Measurements from ENCODE around the gene KCP. TPM values are rescaled to one million over a fixed set of nuclear protein-coding genes. Genes with fewer than 3 reads are reported as not detected.

KCP gene
- 2.5 to 2.9 TPM (median 2.7 TPM) in 3 replicates for total RNA-seq (2021)
- percentile 34 among the genes with signal in this experiment for Bru-seq, nascent RNA
- long read RNA-seq, experiment 1, partial matches to known transcripts: 3 of 9 reads
- long read RNA-seq, experiment 1, other reads (novel, unspliced or antisense): 6 of 9 reads
- long read RNA-seq, experiment 2, partial matches to known transcripts: 2 of 4 reads
- long read RNA-seq, experiment 2, other reads (novel, unspliced or antisense): 2 of 4 reads
- long read RNA-seq, experiment 3, partial matches to known transcripts: 9 of 10 reads
- long read RNA-seq, experiment 3, other reads (novel, unspliced or antisense): 1 of 10 reads

- no peaks in the 10 kb centered on the region for H3K9me3 Mint-ChIP-seq
- H3K36me3 Mint-ChIP-seq: no peaks in the 10 kb centered on the region
- peaks cover 31% of the 10 kb centered on the region for H3K4me1 Mint-ChIP-seq
- ChIA-PET CTCF (interaction anchor here (0.5 to 4.7 kb wide), 20 partner anchors 12 to 523 kb away, joined by 3 to 64 read pairs (median 4); partner anchors contain the start of gene HILPDA), POLR2A (interaction anchor here (0.6 to 1.1 kb wide), 3 partner anchors 8 to 102 kb away, joined by 3 to 8 read pairs (median 3); partner anchors contain the start of gene ATP6V1F)
- TF ChIP-seq ZNF219 (CRISPR knock-in tag; IDR thresholded peaks at IDR 0.05; ENCODE audit: borderline replicate concordance): no peak
- TF ChIP-seq, protein P1, sequence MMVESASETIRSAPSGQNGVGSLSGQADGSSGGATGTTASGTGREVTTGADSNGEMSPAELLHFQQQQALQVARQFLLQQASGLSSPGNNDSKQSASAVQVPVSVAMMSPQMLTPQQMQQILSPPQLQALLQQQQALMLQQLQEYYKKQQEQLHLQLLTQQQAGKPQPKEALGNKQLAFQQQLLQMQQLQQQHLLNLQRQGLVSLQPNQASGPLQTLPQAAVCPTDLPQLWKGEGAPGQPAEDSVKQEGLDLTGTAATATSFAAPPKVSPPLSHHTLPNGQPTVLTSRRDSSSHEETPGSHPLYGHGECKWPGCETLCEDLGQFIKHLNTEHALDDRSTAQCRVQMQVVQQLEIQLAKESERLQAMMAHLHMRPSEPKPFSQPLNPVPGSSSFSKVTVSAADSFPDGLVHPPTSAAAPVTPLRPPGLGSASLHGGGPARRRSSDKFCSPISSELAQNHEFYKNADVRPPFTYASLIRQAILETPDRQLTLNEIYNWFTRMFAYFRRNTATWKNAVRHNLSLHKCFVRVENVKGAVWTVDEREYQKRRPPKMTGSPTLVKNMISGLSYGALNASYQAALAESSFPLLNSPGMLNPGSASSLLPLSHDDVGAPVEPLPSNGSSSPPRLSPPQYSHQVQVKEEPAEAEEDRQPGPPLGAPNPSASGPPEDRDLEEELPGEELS (CRISPR knock-in tag; IDR thresholded peaks at IDR 0.05): 0 out of 2 replicates have a peak, but pooled peaks have one; percentile 58
- TF ChIP-seq ZNF263 (CRISPR knock-in tag; IDR thresholded peaks at IDR 0.05; ENCODE audit: low read depth): peak; percentile 52; the same call in 1 of the 2 replicates
- peak; percentile 32; the same call in 1 of the 2 replicates for TF ChIP-seq ZNF423 (CRISPR knock-in tag; IDR thresholded peaks at IDR 0.05)
- TF ChIP-seq, protein P2, sequence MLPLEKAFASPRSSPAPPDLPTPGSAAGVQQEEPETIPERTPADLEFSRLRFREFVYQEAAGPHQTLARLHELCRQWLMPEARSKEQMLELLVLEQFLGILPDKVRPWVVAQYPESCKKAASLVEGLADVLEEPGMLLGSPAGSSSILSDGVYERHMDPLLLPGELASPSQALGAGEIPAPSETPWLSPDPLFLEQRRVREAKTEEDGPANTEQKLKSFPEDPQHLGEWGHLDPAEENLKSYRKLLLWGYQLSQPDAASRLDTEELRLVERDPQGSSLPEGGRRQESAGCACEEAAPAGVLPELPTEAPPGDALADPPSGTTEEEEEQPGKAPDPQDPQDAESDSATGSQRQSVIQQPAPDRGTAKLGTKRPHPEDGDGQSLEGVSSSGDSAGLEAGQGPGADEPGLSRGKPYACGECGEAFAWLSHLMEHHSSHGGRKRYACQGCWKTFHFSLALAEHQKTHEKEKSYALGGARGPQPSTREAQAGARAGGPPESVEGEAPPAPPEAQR (CRISPR knock-in tag; IDR thresholded peaks at IDR 0.05): no peak
- peak; percentile 60; the same call in 1 of the 2 replicates for TF ChIP-seq HMGXB4 (CRISPR knock-in tag; IDR thresholded peaks at IDR 0.05)
- TF ChIP-seq KAT7 (CRISPR knock-in tag; IDR thresholded peaks at IDR 0.05; ENCODE audit: borderline replicate concordance): no peak
- TF ChIP-seq ZNF317 (CRISPR knock-in tag; IDR thresholded peaks at IDR 0.05; ENCODE audit: borderline replicate concordance, low read depth): peak; percentile 54; the same call in 1 of the 2 replicates
- peak; percentile 9; the same call in 1 of the 2 replicates for TF ChIP-seq MAX (CRISPR knock-in tag; IDR thresholded peaks at IDR 0.05)
- no peak for TF ChIP-seq SOX15 (CRISPR knock-in tag; IDR thresholded peaks at IDR 0.05)
- ATAC-seq (peak; percentile 5), DNase-seq (ENCODE audit: low spot score) (peak; percentile 51)
- peak within 1 kb of the TSS; percentile 78; the same call in 1 of the 2 replicates for H3K27ac Mint-ChIP-seq
- H3K4me3 Mint-ChIP-seq: peak within 1 kb of the TSS; percentile 72
- peaks cover 68% of the 10 kb centered on the region for H3K27me3 Mint-ChIP-seq (ENCODE audit: low read depth)
Observed at GRCh38 chr7:128910569-128910945, at the start of gene KCP. KCP (minus strand) TSS chr7:128910709; CDS start chr7:128910676, 33 bp downstream.

GRCh38 chr7:128959296-128959695 is 48.8 kb upstream of the KCP start:
- POLR2A ChIA-PET: no interaction called here

More at GRCh38 chr7:128959296-128959695, 48.8 kb upstream of the KCP start:
- no peak overlapping the region for H3K27ac Mint-ChIP-seq
- TF ChIP-seq, protein P3, sequence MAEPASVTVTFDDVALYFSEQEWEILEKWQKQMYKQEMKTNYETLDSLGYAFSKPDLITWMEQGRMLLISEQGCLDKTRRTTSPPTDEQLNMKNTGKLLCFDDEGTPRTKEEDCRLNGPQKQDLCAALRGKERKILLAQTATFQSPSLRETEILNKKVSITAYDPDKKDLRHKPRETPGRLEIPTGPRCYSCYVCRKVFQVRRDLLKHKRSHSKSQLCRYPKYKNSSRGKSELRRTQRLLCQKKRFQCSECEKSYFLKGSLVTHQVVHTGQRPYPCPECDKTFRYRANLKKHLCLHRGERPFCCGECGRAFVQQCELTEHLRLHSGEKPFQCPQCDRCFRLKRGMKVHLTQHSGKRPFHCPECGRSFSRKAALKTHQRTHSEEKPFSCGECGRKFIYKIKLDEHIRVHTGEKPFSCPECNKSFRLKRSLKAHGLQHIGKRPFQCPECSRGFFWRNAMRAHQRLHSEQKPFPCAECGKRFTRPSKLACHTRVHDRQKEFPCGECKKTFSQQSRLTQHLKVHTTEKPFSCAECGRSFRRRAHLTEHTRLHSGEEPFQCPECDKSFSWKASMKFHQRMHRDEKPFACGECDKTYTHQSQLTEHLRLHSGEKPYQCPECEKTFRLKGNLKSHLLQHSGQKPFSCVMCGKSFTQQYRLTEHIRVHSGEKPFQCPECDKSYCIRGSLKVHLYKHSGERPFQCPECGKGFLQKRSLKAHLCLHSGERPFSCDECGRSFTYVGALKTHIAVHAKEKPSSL (CRISPR knock-in tag; conservative IDR thresholded peaks at IDR 0.05): no peak
- TF ChIP-seq, protein P4, sequence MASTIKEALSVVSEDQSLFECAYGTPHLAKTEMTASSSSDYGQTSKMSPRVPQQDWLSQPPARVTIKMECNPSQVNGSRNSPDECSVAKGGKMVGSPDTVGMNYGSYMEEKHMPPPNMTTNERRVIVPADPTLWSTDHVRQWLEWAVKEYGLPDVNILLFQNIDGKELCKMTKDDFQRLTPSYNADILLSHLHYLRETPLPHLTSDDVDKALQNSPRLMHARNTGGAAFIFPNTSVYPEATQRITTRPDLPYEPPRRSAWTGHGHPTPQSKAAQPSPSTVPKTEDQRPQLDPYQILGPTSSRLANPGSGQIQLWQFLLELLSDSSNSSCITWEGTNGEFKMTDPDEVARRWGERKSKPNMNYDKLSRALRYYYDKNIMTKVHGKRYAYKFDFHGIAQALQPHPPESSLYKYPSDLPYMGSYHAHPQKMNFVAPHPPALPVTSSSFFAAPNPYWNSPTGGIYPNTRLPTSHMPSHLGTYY (CRISPR knock-in tag; IDR thresholded peaks at IDR 0.05): no peak
- peaks cover 74% of the 10 kb centered on the region for H3K36me3 Mint-ChIP-seq
- no peaks in the 10 kb centered on the region for H3K27me3 Mint-ChIP-seq (ENCODE audit: low read depth)
- peaks cover 18% of the 10 kb centered on the region for H3K4me1 Mint-ChIP-seq
- ATAC-seq: no peak
- H3K4me3 Mint-ChIP-seq: no peak overlapping the region
- H3K9me3 Mint-ChIP-seq: no peaks in the 10 kb centered on the region
- DNase-seq (ENCODE audit: low spot score): no peak
- CTCF ChIA-PET: interaction anchor here (1.0 to 1.3 kb wide), 3 partner anchors 12 to 76 kb away, joined by 3 to 6 read pairs (median 4); no protein-coding TSS in a partner anchor
